Measurements from ENCODE around the gene P3H4.

DNA sequence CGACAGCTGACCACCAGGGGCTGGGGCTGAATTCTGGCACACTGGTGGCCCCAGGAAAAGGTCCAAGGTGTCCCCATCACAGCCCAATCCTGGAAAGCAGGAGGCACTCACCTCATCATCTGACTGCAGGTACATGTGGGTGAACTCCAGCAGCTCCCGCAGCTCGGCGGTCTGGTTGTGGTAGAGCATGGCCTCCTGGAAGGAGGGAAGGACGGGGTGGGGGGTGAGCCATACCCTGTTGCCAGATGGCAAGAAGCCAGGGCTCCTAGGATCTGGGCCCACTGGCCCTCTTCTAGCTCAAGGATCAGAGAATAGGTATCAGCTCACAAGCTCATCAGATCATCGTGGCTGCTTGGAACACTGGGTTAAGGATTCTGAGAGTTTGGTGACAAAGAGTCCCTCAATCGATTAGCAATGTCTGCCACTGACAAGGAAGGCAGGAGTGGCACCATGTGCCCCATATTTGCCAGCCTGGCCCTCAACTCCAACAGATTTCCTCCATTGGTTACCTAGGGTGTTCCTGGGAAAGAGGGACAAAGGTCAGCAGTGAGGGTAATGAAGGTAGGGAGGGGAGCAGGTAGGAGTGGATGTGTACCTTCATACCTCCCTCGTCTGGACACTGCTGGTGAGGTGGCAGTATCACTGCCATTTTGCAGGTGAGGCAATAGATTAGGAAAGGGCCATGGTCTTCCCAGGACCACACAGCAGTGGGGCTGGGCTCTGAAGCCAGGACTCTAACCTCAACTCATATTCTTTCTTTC is 4.9 kb downstream of the P3H4 start:
- TF ChIP-seq CTCF (IDR thresholded peaks at IDR 0.05) = no peak
- no peak for TF ChIP-seq ZFX (IDR thresholded peaks at IDR 0.05; ENCODE audit: borderline replicate concordance)
